Thyroid gland (tissue), 4 donors: ENCODE results near the gene MMP11.

Experiments
- CTCF ChIP-seq, 6 experiments: fragments of 200-600 bp in 3 of 6; fragments of 450-650 bp in 3 of 6; sonication (generic) in 3 of 6; IDR thresholded peaks; one replicate each; pipeline ENCODE4 v1.5.1; 2016 to 2019; ENCODE audit warnings: antibody characterized with exemption in 6 of 6, mild to moderate bottlenecking in 2 of 6, inconsistent platforms in 1 of 6, moderate library complexity in 1 of 6
- POLR2A ChIP-seq, 2 donors: fragments of 450-650 bp; IDR thresholded peaks; one replicate each; pipeline ENCODE4 v1.6.1; 2017; ENCODE audit warnings: antibody characterized with exemption in 2 of 2, mild to moderate bottlenecking in 2 of 2, moderate library complexity in 1 of 2

GRCh38 chr22:23831781-23832180, 59.1 kb downstream of the MMP11 start:
- TF ChIP-seq CTCF (IDR thresholded peaks at IDR 0.05) (no peak), POLR2A (IDR thresholded peaks at IDR 0.05) (no peak)
